NCI-H2029 (cell line): ENCODE results near the gene SIDT2.

ENCODE experiments used
- DNase-seq: peaks from one replicate; lab custom pipeline; 2025; lab: John Stamatoyannopoulos, UW

Gene SIDT2

GRCh38 chr11:117222991-117223740 is 44.6 kb downstream of the SIDT2 start:
- no peak for DNase-seq

GRCh38 chr11:117223741-117224689 is 45.5 kb downstream of the SIDT2 start:
- DNase-seq, result no peak

- no peak for DNase-seq
These were observed 47.1 kb downstream of the SIDT2 start for GRCh38 chr11:117225553-117226170.

- peak; percentile 63 for DNase-seq
These were observed 48.1 kb downstream of the SIDT2 start for GRCh38 chr11:117226388-117227385.

- DNase-seq, result no peak
These were observed 49.5 kb downstream of the SIDT2 start for GRCh38 chr11:117228091-117228490.

- no peak for DNase-seq
These were observed 50.9 kb downstream of the SIDT2 start for GRCh38 chr11:117229411-117229810.

- DNase-seq, result no peak
These were observed 51.4 kb downstream of the SIDT2 start for GRCh38 chr11:117229931-117230285.

- DNase-seq, result no peak
These were observed 51.9 kb downstream of the SIDT2 start for GRCh38 chr11:117230286-117230961.

GRCh38 chr11:117230999-117231841 is 52.7 kb downstream of the SIDT2 start:
- no peak for DNase-seq

GRCh38 chr11:117231842-117232091 is 53.2 kb downstream of the SIDT2 start, which contains the start of gene PCSK7:
Gene PCSK7, minus strand, starts transcription at chr11:117232073. Its CDS starts 2,229 bp downstream, at chr11:117229844.
- no peak for DNase-seq

- DNase-seq, result peak; percentile 61
These were observed 53.7 kb downstream of the SIDT2 start, which contains the start of gene RNF214 for GRCh38 chr11:117232092-117232878. Gene RNF214, plus strand, starts transcription at chr11:117232671. Its CDS starts 1,602 bp downstream, at chr11:117234273.

- no peak for DNase-seq
These were observed 54.4 kb downstream of the SIDT2 start for GRCh38 chr11:117232911-117233409.

- no peak for DNase-seq
These were observed 59.7 kb downstream of the SIDT2 start for GRCh38 chr11:117238221-117238620.

- DNase-seq, result no peak
These were observed 60.8 kb downstream of the SIDT2 start for GRCh38 chr11:117239295-117239694.
